GM19467 (cell line): ENCODE results near the gene MAP4K3.

Experiments used
- ATAC-seq: cut with Tn5 transposase; IDR thresholded peaks from one replicate; pipeline ENCODE4 v1.9.1; 2021; ENCODE audit warnings: mild to moderate bottlenecking, moderate library complexity; ENCODE audit not compliant: unreplicated experiment

MAP4K3 gene

GRCh38 chr2:39320162-39320561 is 116.9 kb downstream of the MAP4K3 start:
- ATAC-seq: no peak

- ATAC-seq: no peak
Observed at GRCh38 chr2:39313575-39313974, 123.5 kb downstream of the MAP4K3 start.

- ATAC-seq: no peak
Observed at GRCh38 chr2:39311469-39311868, 125.6 kb downstream of the MAP4K3 start.

- ATAC-seq: no peak
Observed at GRCh38 chr2:39308778-39309177, 128.3 kb downstream of the MAP4K3 start.

- no peak for ATAC-seq
Observed at GRCh38 chr2:39306626-39307025, 130.5 kb downstream of the MAP4K3 start.

GRCh38 chr2:39304729-39305128 is 132.4 kb downstream of the MAP4K3 start:
- no peak for ATAC-seq

GRCh38 chr2:39304200-39304599 is 132.9 kb downstream of the MAP4K3 start:
- ATAC-seq: no peak

- ATAC-seq: no peak
Observed at GRCh38 chr2:39301352-39301751, 135.7 kb downstream of the MAP4K3 start.

GRCh38 chr2:39300044-39300978 is 136.8 kb downstream of the MAP4K3 start:
- no peak for ATAC-seq

- ATAC-seq: no peak
Observed at GRCh38 chr2:39290433-39290832, 146.7 kb downstream of the MAP4K3 start.

- no peak for ATAC-seq
Observed at GRCh38 chr2:39289609-39290008, 147.5 kb downstream of the MAP4K3 start.

GRCh38 chr2:39283561-39283960 is 153.5 kb downstream of the MAP4K3 start:
- no peak for ATAC-seq

- ATAC-seq: no peak
Observed at GRCh38 chr2:39281391-39281790, 155.7 kb downstream of the MAP4K3 start.

GRCh38 chr2:39275016-39275415 is 162.1 kb downstream of the MAP4K3 start:
- ATAC-seq: no peak

- ATAC-seq: no peak
Observed at GRCh38 chr2:39269941-39270340, 167.1 kb downstream of the MAP4K3 start.

GRCh38 chr2:39266916-39267434 is 170.1 kb downstream of the MAP4K3 start:
- ATAC-seq: no peak

GRCh38 chr2:39266139-39266805 is 170.8 kb downstream of the MAP4K3 start:
- ATAC-seq: peak; percentile 68

GRCh38 chr2:39265315-39265714 is 171.8 kb downstream of the MAP4K3 start:
- no peak for ATAC-seq

GRCh38 chr2:39264733-39265132 is 172.4 kb downstream of the MAP4K3 start:
- peak; percentile 56 for ATAC-seq

- ATAC-seq: no peak
Observed at GRCh38 chr2:39260087-39260486, 177.0 kb downstream of the MAP4K3 start.

- ATAC-seq: no peak
Observed at GRCh38 chr2:39256040-39256439, 181.0 kb downstream of the MAP4K3 start.
